Type B pancreatic cell (in vitro differentiated cells): ENCODE measurements around the gene SLC8A1. TPM values are rescaled to one million over a fixed set of nuclear protein-coding genes. Genes with fewer than 3 reads are reported as not detected.
A peak's percentile ranks its signal among the peaks of the same experiment; 100 is the strongest.

Experiments used
- DNase-seq: peaks from one replicate; pipeline ENCODE4 v3.0.0; 2021; ENCODE audit warnings: mixed read lengths; ENCODE audit not compliant: unreplicated experiment; ENCODE audit errors: extremely low spot score
- H3K27ac Mint-ChIP-seq: 2 replicates; pipeline ENCODE4 v1.8.0; 2021; ENCODE audit warnings: mild to moderate bottlenecking, mixed read lengths
- H3K27me3 Mint-ChIP-seq: 2 replicates; pipeline ENCODE4 v1.8.0; 2021; ENCODE audit warnings: mixed read lengths
- H3K36me3 Mint-ChIP-seq: 2 replicates; pipeline ENCODE4 v1.8.0; 2021; ENCODE audit warnings: mixed read lengths
- H3K4me1 Mint-ChIP-seq: one replicate; pipeline ENCODE4 v1.8.0; 2021; ENCODE audit warnings: mixed read lengths; ENCODE audit not compliant: unreplicated experiment
- H3K4me3 Mint-ChIP-seq: 2 replicates; pipeline ENCODE4 v1.8.0; 2021; ENCODE audit warnings: mild to moderate bottlenecking, mixed read lengths
- H3K9me3 Mint-ChIP-seq: 2 replicates; pipeline ENCODE4 v1.8.0; 2021; ENCODE audit warnings: mixed read lengths
- CTCF ChIP-seq: fragments of 200-600 bp; sonication (generic); conservative IDR thresholded peaks from 2 replicates; pipeline ENCODE4 v1.5.0; 2021; ENCODE audit warnings: antibody characterized with exemption, mild to moderate bottlenecking
- total RNA-seq: library from RNA; stranded (reverse); gene quantifications from 2 replicates; pipeline ENCODE4 v1.2.1, GENCODE V29; 2021; ENCODE audit warnings: low replicate concordance

SLC8A1 gene
- total RNA-seq, 1 donor from 2014 or later: 42.1 TPM

- Mint-ChIP-seq H3K4me3 (peak overlapping the region; percentile 89), H3K36me3 (no peaks in the 10 kb centered on the region), H3K27me3 (peaks cover 47% of the 10 kb centered on the region), H3K27ac (peak overlapping the region; percentile 37), H3K4me1 (peaks cover 32% of the 10 kb centered on the region), H3K9me3 (no peaks in the 10 kb centered on the region)
- no peak for DNase-seq
- TF ChIP-seq CTCF: no peak
Observed at GRCh38 chr2:40452786-40453185, 896 bp upstream of the SLC8A1 start.

- Mint-ChIP-seq H3K36me3 (peaks cover 6% of the 10 kb centered on the region), H3K9me3 (no peaks in the 10 kb centered on the region), H3K4me1 (peaks cover 26% of the 10 kb centered on the region), H3K27me3 (peaks cover 44% of the 10 kb centered on the region), H3K27ac (peak overlapping the region; percentile 42), H3K4me3 (peak overlapping the region; percentile 95)
- no peak for DNase-seq
- no peak for TF ChIP-seq CTCF
Observed at GRCh38 chr2:40450796-40451430, 977 bp downstream of the SLC8A1 start.

GRCh38 chr2:40450066-40450795, 1.7 kb downstream of the SLC8A1 start:
- H3K4me1 Mint-ChIP-seq: peaks cover 26% of the 10 kb centered on the region
- TF ChIP-seq CTCF: peak; percentile 20
- peak overlapping the region; percentile 8 for H3K27ac Mint-ChIP-seq
- H3K9me3 Mint-ChIP-seq: no peaks in the 10 kb centered on the region
- peak overlapping the region; percentile 95 for H3K4me3 Mint-ChIP-seq
- no peak for DNase-seq
- peaks cover 44% of the 10 kb centered on the region for H3K27me3 Mint-ChIP-seq
- peaks cover 6% of the 10 kb centered on the region for H3K36me3 Mint-ChIP-seq

- H3K36me3 Mint-ChIP-seq: peaks cover 6% of the 10 kb centered on the region
Observed at GRCh38 chr2:40448476-40449079, 3.3 kb downstream of the SLC8A1 start.

GRCh38 chr2:40445467-40445866, 6.4 kb downstream of the SLC8A1 start:
- DNase-seq: no peak
- H3K9me3 Mint-ChIP-seq: no peaks in the 10 kb centered on the region
- TF ChIP-seq CTCF: no peak
- H3K27me3 Mint-ChIP-seq: peaks cover 7% of the 10 kb centered on the region
- peaks cover 18% of the 10 kb centered on the region for H3K4me1 Mint-ChIP-seq
- H3K36me3 Mint-ChIP-seq: peaks cover 10% of the 10 kb centered on the region
- no peak overlapping the region for H3K27ac Mint-ChIP-seq
- H3K4me3 Mint-ChIP-seq: no peak overlapping the region

More at GRCh38 chr2:40448476-40449079, 3.3 kb downstream of the SLC8A1 start:
- H3K27me3 Mint-ChIP-seq: peaks cover 35% of the 10 kb centered on the region
- no peaks in the 10 kb centered on the region for H3K9me3 Mint-ChIP-seq
- peak overlapping the region; percentile 74 for H3K4me3 Mint-ChIP-seq
- DNase-seq: no peak
- peaks cover 26% of the 10 kb centered on the region for H3K4me1 Mint-ChIP-seq
- no peak overlapping the region for H3K27ac Mint-ChIP-seq
- peak; percentile 74 for TF ChIP-seq CTCF
